Measurements from ENCODE around the gene TTC39C.

Gene TTC39C

GRCh38 chr18:24089076-24089475 is 74.5 kb downstream of the TTC39C start:
- ChIA-PET POLR2A (no interaction called here), CTCF (interaction anchor here (1.0 to 2.5 kb wide), 2 partner anchors 11 to 19 kb away, joined by 4 to 7 read pairs; no protein-coding TSS in a partner anchor)
- TF ChIP-seq CTCF (IDR thresholded peaks at IDR 0.05; ENCODE audit: control extremely low read depth, extremely low read depth, low read depth, missing control alignments), result no peak
- no peak for DNase-seq (ENCODE audit: extremely low spot score)

GRCh38 chr18:24089515-24090337 is 75.2 kb downstream of the TTC39C start:
- TF ChIP-seq CTCF (IDR thresholded peaks at IDR 0.05; ENCODE audit: control extremely low read depth, extremely low read depth, low read depth, missing control alignments), result no peak

GRCh38 chr18:24090876-24091275 is 76.3 kb downstream of the TTC39C start:
- POLR2A ChIA-PET, result no interaction called here
- DNase-seq (ENCODE audit: extremely low spot score), result no peak
- TF ChIP-seq CTCF (IDR thresholded peaks at IDR 0.05; ENCODE audit: control extremely low read depth, extremely low read depth, low read depth, missing control alignments), result no peak
- CTCF ChIA-PET, result interaction anchor here (0.8 to 2.5 kb wide), 3 partner anchors 10 to 188 kb away, joined by 3 to 7 read pairs (median 3); no protein-coding TSS in a partner anchor

More at GRCh38 chr18:24089515-24090337, 75.2 kb downstream of the TTC39C start:
- ChIA-PET CTCF (interaction anchor here (0.8 to 2.5 kb wide), 5 partner anchors 9 to 187 kb away, joined by 3 to 7 read pairs (median 3); no protein-coding TSS in a partner anchor), POLR2A (interaction anchor here (0.5 kb wide), 1 partner anchor 68 kb away, joined by 3 read pairs; no protein-coding TSS in a partner anchor)
- DNase-seq (ENCODE audit: extremely low spot score), result no peak

GRCh38 chr18:24094561-24094960 is 80.0 kb downstream of the TTC39C start:
- ChIA-PET CTCF (interaction anchor here (0.8 to 2.7 kb wide), 4 partner anchors 10 to 25 kb away, joined by 3 to 11 read pairs (median 3); no protein-coding TSS in a partner anchor), POLR2A (no interaction called here)
- DNase-seq (ENCODE audit: extremely low spot score), result no peak
- TF ChIP-seq CTCF (IDR thresholded peaks at IDR 0.05; ENCODE audit: control extremely low read depth, extremely low read depth, low read depth, missing control alignments), result no peak

GRCh38 chr18:24095976-24096375 is 81.4 kb downstream of the TTC39C start:
- CTCF ChIA-PET, result interaction anchor here (2.7 kb wide), 1 partner anchor 9 kb away, joined by 11 read pairs; no protein-coding TSS in a partner anchor
- POLR2A ChIA-PET, result interaction anchor here (0.7 kb wide), 1 partner anchor 338 kb away, joined by 3 read pairs; no protein-coding TSS in a partner anchor
- no peak for TF ChIP-seq CTCF (IDR thresholded peaks at IDR 0.05; ENCODE audit: control extremely low read depth, extremely low read depth, low read depth, missing control alignments)

GRCh38 chr18:24103320-24104021 is 88.9 kb downstream of the TTC39C start:
- POLR2A ChIA-PET, result no interaction called here
- CTCF ChIA-PET, result interaction anchor here (2.7 kb wide), 1 partner anchor 8 kb away, joined by 11 read pairs; no protein-coding TSS in a partner anchor
- TF ChIP-seq CTCF (IDR thresholded peaks at IDR 0.05; ENCODE audit: control extremely low read depth, extremely low read depth, low read depth, missing control alignments), result no peak
- no peak for DNase-seq (ENCODE audit: extremely low spot score)

More at GRCh38 chr18:24095976-24096375, 81.4 kb downstream of the TTC39C start:
- DNase-seq (ENCODE audit: extremely low spot score), result no peak

Measured in GM10248 (cell line).